Measurements from ENCODE around the gene FMR1.
A peak's percentile ranks its signal among the peaks of the same experiment; 100 is the strongest.

The FMR1 gene

DNA sequence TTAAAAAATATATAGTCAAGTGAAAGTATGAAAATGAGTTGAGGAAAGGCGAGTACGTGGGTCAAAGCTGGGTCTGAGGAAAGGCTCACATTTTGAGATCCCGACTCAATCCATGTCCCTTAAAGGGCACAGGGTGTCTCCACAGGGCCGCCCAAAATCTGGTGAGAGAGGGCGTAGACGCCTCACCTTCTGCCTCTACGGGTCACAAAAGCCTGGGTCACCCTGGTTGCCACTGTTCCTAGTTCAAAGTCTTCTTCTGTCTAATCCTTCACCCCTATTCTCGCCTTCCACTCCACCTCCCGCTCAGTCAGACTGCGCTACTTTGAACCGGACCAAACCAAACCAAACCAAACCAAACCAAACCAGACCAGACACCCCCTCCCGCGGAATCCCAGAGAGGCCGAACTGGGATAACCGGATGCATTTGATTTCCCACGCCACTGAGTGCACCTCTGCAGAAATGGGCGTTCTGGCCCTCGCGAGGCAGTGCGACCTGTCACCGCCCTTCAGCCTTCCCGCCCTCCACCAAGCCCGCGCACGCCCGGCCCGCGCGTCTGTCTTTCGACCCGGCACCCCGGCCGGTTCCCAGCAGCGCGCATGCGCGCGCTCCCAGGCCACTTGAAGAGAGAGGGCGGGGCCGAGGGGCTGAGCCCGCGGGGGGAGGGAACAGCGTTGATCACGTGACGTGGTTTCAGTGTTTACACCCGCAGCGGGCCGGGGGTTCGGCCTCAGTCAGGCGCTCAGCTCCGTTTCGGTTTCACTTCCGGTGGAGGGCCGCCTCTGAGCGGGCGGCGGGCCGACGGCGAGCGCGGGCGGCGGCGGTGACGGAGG lies at the start of gene FMR1:
Gene FMR1, plus strand, starts transcription at position 728 of the 831 bp plus-strand sequence. CDS start 261 bp downstream, outside the sequence.
- DNase-seq: peak; percentile 86 to 98 (median 94)

- no peak for DNase-seq
Measured at GRCh38 chrX:147875866-147876596, 35.7 kb upstream of the FMR1 start.

GRCh38 chrX:147876849-147877646 lies 34.7 kb upstream of the FMR1 start:
- no peak for DNase-seq

DNA sequence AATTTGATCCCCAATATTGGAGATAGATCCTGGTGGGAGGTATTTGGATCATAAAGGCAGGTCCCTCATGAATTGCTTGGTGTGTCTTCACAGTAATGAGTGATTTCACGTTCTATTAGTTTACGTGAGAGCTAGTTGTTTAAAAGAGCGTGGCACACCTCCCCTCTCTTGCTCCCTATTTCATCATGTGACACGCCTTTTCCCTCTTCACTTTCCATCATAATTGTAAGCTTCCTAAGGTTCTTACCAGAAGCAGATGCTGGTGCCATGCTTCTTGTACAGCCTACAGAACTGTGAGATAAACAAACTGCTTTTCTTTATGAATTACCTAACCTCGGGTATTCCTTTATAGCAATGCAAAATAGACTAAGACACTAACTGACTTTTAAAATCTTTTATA lies 34.0 kb upstream of the FMR1 start:
- no peak for DNase-seq

- DNase-seq: no peak
Measured at GRCh38 chrX:147884958-147885357, 26.8 kb upstream of the FMR1 start.

DNA sequence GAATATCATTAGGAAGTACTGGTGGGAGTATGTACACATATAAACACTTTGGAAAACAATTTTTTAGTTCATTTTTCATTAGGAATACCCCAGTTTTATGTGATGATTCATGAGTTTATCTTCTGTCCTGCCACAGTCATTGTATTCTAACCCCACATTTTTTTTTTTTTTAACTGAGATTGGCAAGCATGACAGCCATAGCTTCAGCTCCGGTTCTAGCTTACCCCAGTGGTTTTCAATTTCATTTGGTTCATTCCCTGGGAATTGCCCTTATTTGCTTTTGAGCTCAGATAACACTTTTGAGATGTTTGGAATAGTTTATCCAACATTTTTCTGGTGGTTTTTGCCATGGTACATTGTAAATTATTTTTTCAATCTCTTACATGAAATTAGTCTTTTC lies 21.0 kb upstream of the FMR1 start:
- DNase-seq: no peak

- DNase-seq: no peak
Measured at GRCh38 chrX:147891896-147892295, 19.8 kb upstream of the FMR1 start.

DNA sequence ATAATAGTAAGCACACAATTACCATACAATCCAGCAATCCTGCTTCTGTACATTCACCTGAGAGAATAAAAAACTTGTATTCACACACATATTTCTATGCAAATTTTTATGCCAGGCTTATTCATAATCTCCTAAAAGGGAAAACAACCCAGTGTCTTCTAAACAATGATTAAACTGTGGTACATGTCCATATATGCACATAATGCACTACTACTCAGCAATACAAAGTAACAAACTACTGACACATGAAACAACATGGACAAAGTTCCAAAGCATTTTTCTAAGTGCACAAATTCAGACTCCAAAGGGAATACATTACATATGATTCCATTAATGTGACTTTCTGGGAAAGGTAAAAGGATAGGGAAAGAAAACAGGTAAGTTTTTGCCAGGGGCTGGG lies 18.0 kb upstream of the FMR1 start:
- no peak for DNase-seq

DNA sequence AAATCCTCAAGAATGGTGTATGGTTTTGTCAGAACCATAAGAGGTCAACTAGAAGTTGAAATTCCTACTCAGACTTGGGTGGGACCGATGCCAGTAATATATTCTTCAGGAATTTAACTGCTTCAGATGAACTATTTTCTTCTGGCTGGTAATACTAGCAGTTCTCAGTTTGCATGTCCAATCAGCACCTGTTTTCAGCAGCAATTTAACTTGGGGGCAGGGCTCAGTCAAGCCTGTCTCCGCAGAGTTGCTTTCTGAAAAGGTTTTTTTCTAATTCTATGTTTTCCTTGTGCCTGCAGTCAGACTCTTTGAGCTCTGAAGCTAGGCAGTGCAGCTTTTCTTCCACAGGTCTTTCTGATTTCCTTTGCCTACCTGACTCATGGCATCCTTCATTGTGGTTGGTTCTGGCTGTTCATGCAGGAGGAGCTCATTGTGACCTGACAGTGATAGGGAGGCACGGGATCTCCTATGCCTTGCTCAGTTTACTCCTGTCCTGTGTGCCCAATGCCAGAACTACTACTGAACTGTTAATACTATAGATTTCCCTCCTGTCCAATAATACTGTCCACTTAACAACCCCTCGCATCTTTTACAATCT lies 17.3 kb upstream of the FMR1 start:
- DNase-seq: no peak

DNA sequence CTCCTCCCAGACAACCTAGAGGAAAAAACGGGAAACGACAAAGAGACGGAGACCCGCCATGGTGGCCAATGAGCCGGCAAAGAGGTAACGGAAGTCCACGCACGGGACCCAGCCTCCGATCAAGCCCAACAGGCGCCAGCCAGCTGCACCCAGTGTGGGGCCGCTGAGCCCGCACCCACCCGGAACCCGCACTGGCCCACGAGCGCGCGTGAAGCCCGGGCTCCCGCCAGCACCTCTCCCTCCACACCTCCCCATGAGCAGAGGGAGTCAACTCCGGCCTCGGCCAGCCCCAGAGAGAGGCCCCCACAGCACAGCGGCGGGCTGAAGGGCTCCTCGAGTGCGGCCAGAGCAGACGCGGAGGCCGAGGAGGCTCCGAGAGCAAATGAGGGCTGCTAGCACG lies 14.6 kb upstream of the FMR1 start:
- DNase-seq: no peak

- DNase-seq: no peak
Measured at GRCh38 chrX:147898951-147899350, 12.8 kb upstream of the FMR1 start.

- peak in 2 of 3 experiments; percentile 8 to 52 for DNase-seq
Measured at GRCh38 chrX:147899379-147900114, 12.2 kb upstream of the FMR1 start.

- DNase-seq: no peak
Measured at GRCh38 chrX:147900349-147900748, 11.4 kb upstream of the FMR1 start.

DNA sequence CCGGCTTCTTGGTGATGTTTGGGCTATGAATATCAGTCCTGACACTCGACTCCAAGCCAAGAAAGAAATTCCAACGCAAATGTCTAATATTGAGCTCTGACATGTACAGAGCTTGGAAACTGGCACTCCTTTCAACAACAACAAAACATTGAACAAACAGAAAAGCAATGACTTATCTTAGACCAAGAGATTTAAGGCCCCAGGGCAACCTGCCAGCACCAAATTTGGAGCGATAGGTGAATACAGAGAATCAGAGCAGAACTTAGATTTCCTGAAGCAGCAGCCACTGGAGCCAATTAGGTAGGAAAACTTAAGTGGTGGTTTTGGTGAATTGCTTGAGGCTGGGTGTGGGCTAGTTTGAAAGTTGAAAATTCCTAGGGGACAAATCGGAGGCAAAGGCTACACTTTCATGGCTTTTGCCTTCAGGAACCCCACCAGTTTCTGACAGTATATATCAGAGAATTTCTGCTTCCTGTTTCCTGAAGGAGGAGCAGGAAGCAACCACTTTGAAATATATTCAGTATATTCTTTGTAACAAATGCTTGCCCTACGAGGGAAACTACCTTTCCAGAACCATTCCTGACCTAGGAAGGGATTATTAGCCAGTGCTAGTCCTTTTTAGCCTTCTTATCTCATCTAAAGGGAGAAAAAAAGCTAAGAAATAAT lies 10.1 kb upstream of the FMR1 start:
- no peak for DNase-seq

- no peak for DNase-seq
Measured at GRCh38 chrX:147902270-147902669, 9.4 kb upstream of the FMR1 start.

DNA sequence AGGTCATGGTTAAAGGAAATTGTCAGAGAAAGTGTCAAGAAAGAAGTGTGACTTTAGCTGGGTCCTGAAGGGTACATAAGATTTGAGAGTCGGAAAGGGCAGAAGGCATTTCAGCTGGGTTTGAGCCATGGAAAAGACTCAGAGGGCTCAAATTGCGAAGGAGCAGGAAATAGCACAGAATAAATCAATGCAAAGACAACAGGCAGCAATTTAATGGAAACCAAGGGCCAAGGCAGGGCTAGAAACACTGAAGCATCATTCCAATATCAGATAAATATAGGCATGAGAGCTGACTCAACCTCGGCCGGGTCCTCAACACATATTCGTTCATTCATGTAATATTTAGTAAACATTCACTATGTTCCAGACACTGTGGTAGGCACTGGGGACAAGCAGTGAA lies 3.6 kb upstream of the FMR1 start:
- DNase-seq: no peak

DNA sequence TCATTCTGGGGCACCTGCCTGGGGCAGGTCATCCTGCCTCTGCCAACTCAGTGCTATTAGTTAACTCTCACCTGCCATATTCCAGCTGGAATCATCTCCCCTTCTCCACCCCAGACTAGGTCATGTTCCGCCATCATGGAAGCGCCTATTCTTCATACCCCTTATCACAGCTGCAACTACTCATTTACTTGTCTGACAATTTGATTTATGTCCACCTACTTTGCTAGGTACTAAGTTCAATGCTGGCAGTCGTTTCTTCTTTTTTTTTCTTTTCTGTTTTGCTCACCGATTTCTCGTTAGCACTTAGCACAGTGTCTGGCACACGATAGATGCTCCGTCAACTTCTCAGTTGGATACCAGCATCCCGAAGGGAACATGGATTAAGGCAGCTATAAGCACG lies 1.1 kb upstream of the FMR1 start:
- DNase-seq: peak in 1 of 3 experiments; percentile 36

GRCh38 chrX:147912093-147912801 lies 528 bp downstream of the FMR1 start:
- DNase-seq: peak; percentile 59 to 80 (median 62)

GRCh38 chrX:147913570-147913969 lies 1.9 kb downstream of the FMR1 start:
- DNase-seq: no peak

GRCh38 chrX:147914591-147914990 lies 2.9 kb downstream of the FMR1 start:
- no peak for DNase-seq

DNA sequence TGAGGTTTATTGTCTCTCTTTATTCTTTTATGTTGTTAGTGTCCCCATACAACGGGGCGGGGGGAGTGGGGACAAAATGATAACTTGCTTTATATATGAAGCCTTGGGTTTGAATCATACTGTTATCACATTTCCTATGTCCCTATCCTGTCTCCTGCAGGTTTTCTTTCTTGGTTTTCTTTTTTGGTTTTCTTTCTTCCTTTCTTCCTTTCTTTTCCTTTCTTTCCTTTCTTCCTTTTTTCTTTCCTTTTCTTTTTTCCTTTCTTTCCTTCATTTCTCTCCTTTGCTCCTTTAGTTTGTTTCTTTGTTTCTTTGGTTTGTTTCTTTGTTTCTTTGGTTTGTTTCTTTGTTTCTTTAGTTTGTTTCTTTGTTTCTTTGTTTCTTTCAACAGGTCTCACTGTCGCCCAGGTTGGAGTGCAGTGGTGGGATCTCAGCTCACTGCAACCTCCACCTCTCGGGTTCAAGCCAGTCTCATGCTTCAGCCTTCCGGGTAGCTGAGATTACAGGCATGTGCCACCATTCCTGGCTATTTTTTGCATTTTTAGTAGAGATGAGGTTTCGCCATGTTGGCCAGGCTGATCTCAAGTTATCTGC lies 4.8 kb downstream of the FMR1 start:
- DNase-seq: no peak
